WTC11 (cell line): ENCODE measurements around the gene LRRFIP1.

ENCODE experiments used
- CTCF ChIP-seq: fragments of 200-600 bp; IDR thresholded peaks from 2 replicates; pipeline ENCODE4 v1.8.0; 2022; ENCODE audit warnings: antibody characterized with exemption
- E2F5 ChIP-seq: sonication (generic); formaldehyde crosslinking; IDR thresholded peaks from 2 replicates; pipeline ENCODE4 v1.8.1; 2022; ENCODE audit warnings: mild to moderate bottlenecking, moderate library complexity, missing genetic modification reagents
- ETV6 ChIP-seq: sonication (generic); formaldehyde crosslinking; IDR thresholded peaks from 2 replicates; pipeline ENCODE4 v1.8.1; 2022; ENCODE audit warnings: mild to moderate bottlenecking, missing genetic modification reagents
- IRF2 ChIP-seq: sonication (generic); formaldehyde crosslinking; IDR thresholded peaks from 2 replicates; pipeline ENCODE4 v1.8.0; 2022; ENCODE audit warnings: low read depth, missing genetic modification reagents, borderline replicate concordance
- JUN ChIP-seq: sonication (generic); formaldehyde crosslinking; IDR thresholded peaks from 2 replicates; pipeline ENCODE4 v1.8.0; 2023; ENCODE audit warnings: mild to moderate bottlenecking, missing genetic modification reagents
- ZBTB21 ChIP-seq: sonication (generic); formaldehyde crosslinking; IDR thresholded peaks from 2 replicates; pipeline ENCODE4 v1.8.1; 2023; ENCODE audit warnings: mild to moderate bottlenecking, missing genetic modification reagents, borderline replicate concordance
- ZBTB43 ChIP-seq: sonication (generic); formaldehyde crosslinking; IDR thresholded peaks from 2 replicates; pipeline ENCODE4 v1.8.1; 2023; ENCODE audit warnings: mild to moderate bottlenecking, missing genetic modification reagents
- ZNF317 ChIP-seq: sonication (generic); formaldehyde crosslinking; IDR thresholded peaks from 2 replicates; pipeline ENCODE4 v1.8.1; 2023; ENCODE audit warnings: low read depth, mild to moderate bottlenecking, moderate library complexity, missing genetic modification reagents, borderline replicate concordance

GRCh38 chr2:237660381-237660900 lies 33.1 kb downstream of the LRRFIP1 start:
- TF ChIP-seq ETV6 (CRISPR knock-in tag) (no peak), ZNF317 (no peak), CTCF (no peak), JUN (no peak), ZBTB43 (CRISPR knock-in tag) (no peak), E2F5 (CRISPR knock-in tag) (no peak), ZBTB21 (CRISPR knock-in tag) (no peak), IRF2 (CRISPR knock-in tag) (no peak)
